MCF 10A (cell line): ENCODE results near the gene KLHL1. TPM values are rescaled to one million over a fixed set of nuclear protein-coding genes. Genes with fewer than 3 reads are reported as not detected.

ENCODE experiments used
- BruUV-seq: library from RNA; stranded (reverse); fragments of 400-500 nt; replicated peaks from 2 replicates; lab custom pipeline; 2021; lab: Mats Ljungman, UMichigan
- CTCF ChIA-PET: fragments of 300-600 bp; sonication (Branson Sonifier 250); formaldehyde crosslinking; extraction: SDS; loops from one replicate; lab custom pipeline; 2021; ENCODE audit warnings: antibody characterized with exemption, inconsistent platforms; lab: Yijun Ruan, JAX
- POLR2A ChIA-PET: fragments of 300-600, 350-650 bp; sonication (Branson Sonifier 250); formaldehyde crosslinking; extraction: SDS; loops from one replicate; lab custom pipeline; 2020; ENCODE audit warnings: antibody characterized with exemption, inconsistent platforms; lab: Yijun Ruan, JAX
- DNase-seq: peaks from one replicate; pipeline ENCODE4 v3.0.0-alpha.2; 2018; ENCODE audit not compliant: unreplicated experiment
- H3K27ac Mint-ChIP-seq: one replicate; pipeline ENCODE4 v1.8.0; 2022; ENCODE audit warnings: mild to moderate bottlenecking, low read depth, mixed read lengths; ENCODE audit not compliant: unreplicated experiment
- H3K27me3 Mint-ChIP-seq: one replicate; pipeline ENCODE4 v1.8.0; 2022; ENCODE audit warnings: mixed read lengths; ENCODE audit not compliant: insufficient read depth, unreplicated experiment
- H3K36me3 Mint-ChIP-seq: one replicate; pipeline ENCODE4 v1.8.0; 2022; ENCODE audit warnings: mild to moderate bottlenecking, moderate library complexity, mixed read lengths; ENCODE audit not compliant: insufficient read depth, unreplicated experiment
- H3K4me1 Mint-ChIP-seq: one replicate; pipeline ENCODE4 v1.8.0; 2022; ENCODE audit warnings: mixed read lengths; ENCODE audit not compliant: insufficient read depth, unreplicated experiment
- H3K4me3 Mint-ChIP-seq: one replicate; pipeline ENCODE4 v1.8.0; 2022; ENCODE audit warnings: mild to moderate bottlenecking, moderate library complexity, mixed read lengths; ENCODE audit not compliant: unreplicated experiment
- H3K9me3 Mint-ChIP-seq: one replicate; pipeline ENCODE4 v1.8.0; 2022; ENCODE audit warnings: mixed read lengths; ENCODE audit not compliant: unreplicated experiment
- CTCF ChIP-seq: fragments of 200-600 bp; IDR thresholded peaks from one replicate; pipeline ENCODE4 v1.8.0; 2022; ENCODE audit warnings: antibody characterized with exemption, mild to moderate bottlenecking; ENCODE audit not compliant: unreplicated experiment
- intact Hi-C: fragments of 100-400 bp; cut with micrococcal nuclease; formaldehyde crosslinking; loops from 2 replicates; pipeline ENCODE4 v1.14.1; 2022
- total RNA-seq: library from RNA; stranded (reverse); gene quantifications from 2 replicates; pipeline ENCODE4 v1.2.3, GENCODE V29; 2022

The KLHL1 gene
- total RNA-seq, 1 experiment from 2014 or later: not detected

DNA sequence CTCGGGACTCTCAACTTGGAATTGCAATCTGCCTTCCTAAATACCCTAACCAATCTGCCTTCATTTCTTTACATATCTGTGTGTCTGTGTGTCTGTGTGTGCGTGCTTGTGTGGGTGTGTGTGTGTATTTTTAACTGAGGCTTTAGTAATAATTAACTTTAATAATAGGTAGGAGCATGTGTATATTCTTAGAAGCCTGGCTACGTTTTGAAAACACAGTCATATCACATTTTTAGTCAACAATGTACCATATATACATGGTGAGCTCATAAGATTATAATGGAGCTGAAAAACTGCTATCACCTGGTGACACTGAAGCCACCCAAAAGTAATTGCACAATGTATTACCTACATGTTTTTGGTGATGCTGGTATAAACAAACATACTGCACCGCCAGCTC, 66.1 kb downstream of the KLHL1 start:
- no peak overlapping the region for H3K27ac Mint-ChIP-seq
- H3K4me3 Mint-ChIP-seq: no peak overlapping the region
- intact Hi-C loops: no loop called here
- peaks cover 62% of the 10 kb centered on the region for H3K27me3 Mint-ChIP-seq
- TF ChIP-seq CTCF: no peak
- ChIA-PET CTCF (no interaction called here), POLR2A (no interaction called here)
- no peaks in the 10 kb centered on the region for H3K36me3 Mint-ChIP-seq
- DNase-seq: no peak
- no peaks in the 10 kb centered on the region for H3K9me3 Mint-ChIP-seq
- no peaks in the 10 kb centered on the region for H3K4me1 Mint-ChIP-seq
- no TSS peak for BruUV-seq

- H3K9me3 Mint-ChIP-seq: no peaks in the 10 kb centered on the region
- no TSS peak for BruUV-seq
- TF ChIP-seq CTCF: no peak
- no peak for DNase-seq
- H3K27me3 Mint-ChIP-seq: peaks cover 62% of the 10 kb centered on the region
- no peak overlapping the region for H3K4me3 Mint-ChIP-seq
- H3K36me3 Mint-ChIP-seq: no peaks in the 10 kb centered on the region
- POLR2A ChIA-PET: no interaction called here
- intact Hi-C loops: no loop called here
- CTCF ChIA-PET: no interaction called here
- no peak overlapping the region for H3K27ac Mint-ChIP-seq
- no peaks in the 10 kb centered on the region for H3K4me1 Mint-ChIP-seq
Measured at GRCh38 chr13:70034286-70034685, 74.0 kb downstream of the KLHL1 start.

DNA sequence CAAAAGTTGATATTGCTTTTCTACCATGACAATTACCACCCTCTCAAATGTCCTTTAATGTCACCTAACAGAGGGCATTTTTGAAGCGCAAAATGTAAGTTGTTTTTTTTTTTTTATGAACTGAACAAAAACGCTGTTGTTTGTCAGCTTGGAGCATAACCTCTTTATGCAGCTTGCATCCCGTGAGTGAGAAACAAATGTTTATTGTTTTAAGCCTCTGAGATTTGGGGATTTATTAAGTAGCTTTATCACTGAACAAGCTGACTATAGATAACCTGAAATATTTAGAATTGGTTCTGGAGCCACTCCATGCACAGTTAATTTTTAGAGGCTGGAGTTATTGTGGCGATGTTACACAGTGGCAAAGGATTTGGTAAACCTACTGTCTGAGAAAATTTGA, 80.7 kb downstream of the KLHL1 start:
- H3K4me3 Mint-ChIP-seq: no peak overlapping the region
- no peaks in the 10 kb centered on the region for H3K36me3 Mint-ChIP-seq
- no peaks in the 10 kb centered on the region for H3K9me3 Mint-ChIP-seq
- intact Hi-C loops: no loop called here
- no peak for DNase-seq
- BruUV-seq: no TSS peak
- CTCF ChIA-PET: no interaction called here
- TF ChIP-seq CTCF: no peak
- no peak overlapping the region for H3K27ac Mint-ChIP-seq
- POLR2A ChIA-PET: no interaction called here
- H3K27me3 Mint-ChIP-seq: peaks cover 90% of the 10 kb centered on the region
- no peaks in the 10 kb centered on the region for H3K4me1 Mint-ChIP-seq

DNA sequence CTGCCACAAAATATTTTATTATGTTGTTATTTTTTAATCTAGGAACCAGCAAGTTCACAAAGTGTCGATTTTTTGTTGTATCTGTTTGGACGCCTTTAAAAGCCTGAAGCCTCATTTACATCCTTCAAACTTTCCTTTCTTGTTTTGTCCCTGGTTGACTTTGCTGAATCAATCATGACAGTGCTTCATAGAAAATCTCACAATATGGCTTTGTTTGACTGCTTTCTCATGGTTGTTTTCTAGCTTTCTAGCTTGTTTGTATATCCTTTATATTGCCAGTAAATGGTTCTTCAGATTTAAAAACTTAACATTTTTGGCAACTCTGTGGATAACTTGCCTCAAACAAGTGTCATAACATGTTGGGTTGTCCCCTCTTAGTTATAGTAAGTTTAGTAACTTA, 84.7 kb downstream of the KLHL1 start:
- no peak for DNase-seq
- ChIA-PET CTCF (no interaction called here), POLR2A (no interaction called here)
- Mint-ChIP-seq H3K27me3 (peaks cover 90% of the 10 kb centered on the region), H3K4me1 (no peaks in the 10 kb centered on the region), H3K9me3 (no peaks in the 10 kb centered on the region), H3K27ac (no peak overlapping the region), H3K4me3 (no peak overlapping the region), H3K36me3 (no peaks in the 10 kb centered on the region)
- intact Hi-C loops: no loop called here
- BruUV-seq: no TSS peak
- TF ChIP-seq CTCF: no peak
